HG02885 (cell line): ENCODE results near the gene FOXP4.
A peak's percentile ranks its signal among the peaks of the same experiment; 100 is the strongest.

Experiments
- ATAC-seq: cut with Tn5 transposase; IDR thresholded peaks from one replicate; pipeline ENCODE4 v1.9.1; 2021; ENCODE audit warnings: mild to moderate bottlenecking; ENCODE audit not compliant: unreplicated experiment, poor library complexity

Gene FOXP4

GRCh38 chr6:41545703-41546474, at the start of gene FOXP4:
Gene FOXP4, plus strand, starts transcription at chr6:41546381. Its CDS starts 19,380 bp downstream, at chr6:41565761.
- ATAC-seq: peak; percentile 74

- ATAC-seq: no peak
Measured at GRCh38 chr6:41497573-41497972, 48.6 kb upstream of the FOXP4 start.

GRCh38 chr6:41497994-41498393, 48.2 kb upstream of the FOXP4 start:
- no peak for ATAC-seq

- no peak for ATAC-seq
Measured at GRCh38 chr6:41498968-41499599, 47.1 kb upstream of the FOXP4 start.

GRCh38 chr6:41500561-41500960, 45.6 kb upstream of the FOXP4 start:
- ATAC-seq: no peak

- ATAC-seq: no peak
Measured at GRCh38 chr6:41502566-41502916, 43.6 kb upstream of the FOXP4 start.

GRCh38 chr6:41502917-41503671, 43.1 kb upstream of the FOXP4 start:
- ATAC-seq: no peak

DNA sequence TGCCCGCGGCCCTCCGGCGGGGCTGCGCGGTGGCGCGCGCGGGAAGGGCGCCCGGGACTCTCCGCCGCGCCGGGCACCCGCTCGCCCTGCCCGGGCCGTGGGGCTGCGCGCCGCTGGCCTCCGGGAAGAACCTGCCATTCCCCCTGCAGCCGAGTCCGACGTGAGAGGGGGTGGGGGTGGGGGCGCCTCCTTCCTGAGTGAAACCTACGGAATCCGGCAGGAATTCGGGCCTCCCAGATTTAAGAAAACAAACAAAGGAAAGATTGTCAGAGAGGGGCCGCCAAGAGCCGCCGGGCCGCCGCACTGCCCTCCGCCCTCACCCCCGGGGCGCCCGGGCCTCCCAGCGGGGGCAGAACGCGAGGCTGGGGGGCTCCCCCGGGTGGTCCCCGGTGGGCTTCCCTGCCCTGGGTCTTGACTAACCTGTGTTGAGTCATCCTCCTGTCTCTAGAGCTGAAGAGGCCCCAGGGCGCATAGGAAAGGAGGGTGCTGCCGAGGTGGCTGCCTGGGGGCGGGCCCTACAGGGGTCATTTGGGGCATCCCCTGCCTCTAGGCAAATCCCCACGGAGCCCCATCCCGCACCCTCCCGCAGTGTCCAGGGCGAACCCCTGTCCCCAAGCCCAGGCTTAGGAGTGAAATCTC, 42.2 kb upstream of the FOXP4 start:
- no peak for ATAC-seq

GRCh38 chr6:41504466-41505121, 41.6 kb upstream of the FOXP4 start:
- no peak for ATAC-seq

- peak; percentile 63 for ATAC-seq
Measured at GRCh38 chr6:41505122-41506049, 40.8 kb upstream of the FOXP4 start.

GRCh38 chr6:41508479-41508878, 37.7 kb upstream of the FOXP4 start:
- ATAC-seq: no peak

- no peak for ATAC-seq
Measured at GRCh38 chr6:41509580-41509979, 36.6 kb upstream of the FOXP4 start.

DNA sequence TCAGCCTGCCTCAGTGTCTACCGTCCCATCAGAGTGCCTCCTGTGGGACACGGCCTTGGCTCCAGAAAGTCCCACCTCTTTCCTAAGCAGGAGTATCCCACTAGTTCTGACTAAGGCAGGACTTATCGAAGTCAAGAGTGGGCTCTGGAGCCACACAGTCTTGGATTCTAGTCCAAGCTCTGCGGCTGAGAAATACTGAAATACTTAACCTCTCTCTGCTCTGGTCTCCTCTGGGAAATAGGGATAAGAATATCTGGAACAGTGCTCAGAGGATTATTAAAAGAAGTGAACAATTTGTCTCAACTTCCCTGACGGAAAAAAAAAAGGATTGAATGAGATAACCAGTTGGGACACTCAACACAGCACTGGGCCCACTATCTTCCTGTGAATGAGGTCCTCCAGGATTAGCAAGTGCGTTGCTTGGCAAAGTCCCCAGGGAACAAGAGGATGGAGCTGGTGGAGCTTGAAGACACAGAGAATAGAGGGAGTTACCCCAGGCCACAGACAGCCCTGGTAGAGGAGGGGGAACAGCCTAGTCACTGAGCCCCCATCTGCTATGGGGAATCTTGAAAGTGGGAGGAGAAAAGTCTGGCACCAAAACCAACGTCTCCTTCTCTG, 34.6 kb upstream of the FOXP4 start:
- ATAC-seq: no peak

GRCh38 chr6:41512146-41512701, 34.0 kb upstream of the FOXP4 start:
- no peak for ATAC-seq

DNA sequence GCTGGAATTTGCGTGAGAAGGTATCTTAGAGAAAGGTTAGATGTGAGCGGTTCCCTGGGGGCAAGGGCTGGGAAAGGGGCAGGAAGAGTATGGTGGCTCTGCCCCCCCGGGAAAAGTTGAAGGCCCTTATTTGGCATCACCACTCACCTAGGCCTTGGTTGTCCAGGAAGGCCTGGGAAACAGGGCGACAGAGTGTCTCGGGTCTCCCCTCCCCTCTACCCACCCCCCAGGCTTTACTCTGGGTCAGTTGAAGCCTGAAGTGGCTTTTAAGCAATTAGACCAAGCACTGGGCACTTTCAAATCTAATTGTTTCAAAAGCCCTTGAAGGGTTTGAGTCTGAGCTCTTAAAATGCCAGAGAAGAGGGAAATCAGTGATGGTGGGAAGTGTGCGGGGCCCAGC, 30.2 kb upstream of the FOXP4 start:
- ATAC-seq: no peak

- ATAC-seq: no peak
Measured at GRCh38 chr6:41518118-41518517, 28.1 kb upstream of the FOXP4 start.

- no peak for ATAC-seq
Measured at GRCh38 chr6:41519305-41519744, 26.9 kb upstream of the FOXP4 start.
